GM12874 (cell line): Measurements from ENCODE around the gene GCK.
A peak's percentile ranks its signal among the peaks of the same experiment; 100 is the strongest.

ENCODE experiments used
- TF ChIP-seq, protein P1 (sequence below): IDR thresholded peaks from 2 replicates; pipeline ENCODE4 v1.5.1; 2011; ENCODE audit warnings: low read depth, mild to moderate bottlenecking, control low read depth, low read length, moderate library complexity; ENCODE audit not compliant: insufficient read depth

The GCK gene

GRCh38 chr7:44211126-44211675, 22.0 kb upstream of the GCK start:
- TF ChIP-seq, protein P1, sequence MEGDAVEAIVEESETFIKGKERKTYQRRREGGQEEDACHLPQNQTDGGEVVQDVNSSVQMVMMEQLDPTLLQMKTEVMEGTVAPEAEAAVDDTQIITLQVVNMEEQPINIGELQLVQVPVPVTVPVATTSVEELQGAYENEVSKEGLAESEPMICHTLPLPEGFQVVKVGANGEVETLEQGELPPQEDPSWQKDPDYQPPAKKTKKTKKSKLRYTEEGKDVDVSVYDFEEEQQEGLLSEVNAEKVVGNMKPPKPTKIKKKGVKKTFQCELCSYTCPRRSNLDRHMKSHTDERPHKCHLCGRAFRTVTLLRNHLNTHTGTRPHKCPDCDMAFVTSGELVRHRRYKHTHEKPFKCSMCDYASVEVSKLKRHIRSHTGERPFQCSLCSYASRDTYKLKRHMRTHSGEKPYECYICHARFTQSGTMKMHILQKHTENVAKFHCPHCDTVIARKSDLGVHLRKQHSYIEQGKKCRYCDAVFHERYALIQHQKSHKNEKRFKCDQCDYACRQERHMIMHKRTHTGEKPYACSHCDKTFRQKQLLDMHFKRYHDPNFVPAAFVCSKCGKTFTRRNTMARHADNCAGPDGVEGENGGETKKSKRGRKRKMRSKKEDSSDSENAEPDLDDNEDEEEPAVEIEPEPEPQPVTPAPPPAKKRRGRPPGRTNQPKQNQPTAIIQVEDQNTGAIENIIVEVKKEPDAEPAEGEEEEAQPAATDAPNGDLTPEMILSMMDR, result no peak

GRCh38 chr7:44210107-44210506, 20.9 kb upstream of the GCK start:
- TF ChIP-seq, protein P1, result no peak

GRCh38 chr7:44208085-44208484, 18.8 kb upstream of the GCK start:
- TF ChIP-seq, protein P1, result no peak

GRCh38 chr7:44206008-44206407, 16.8 kb upstream of the GCK start:
- TF ChIP-seq, protein P1, result no peak

GRCh38 chr7:44201813-44202212, 12.6 kb upstream of the GCK start:
- TF ChIP-seq, protein P1, result no peak

- TF ChIP-seq, protein P1, result peak; percentile 65
Observed at GRCh38 chr7:44200699-44201461, 11.6 kb upstream of the GCK start, which contains the start of gene YKT6. Gene YKT6, plus strand, starts transcription at chr7:44200978. Its CDS starts 158 bp downstream, at chr7:44201136.

DNA sequence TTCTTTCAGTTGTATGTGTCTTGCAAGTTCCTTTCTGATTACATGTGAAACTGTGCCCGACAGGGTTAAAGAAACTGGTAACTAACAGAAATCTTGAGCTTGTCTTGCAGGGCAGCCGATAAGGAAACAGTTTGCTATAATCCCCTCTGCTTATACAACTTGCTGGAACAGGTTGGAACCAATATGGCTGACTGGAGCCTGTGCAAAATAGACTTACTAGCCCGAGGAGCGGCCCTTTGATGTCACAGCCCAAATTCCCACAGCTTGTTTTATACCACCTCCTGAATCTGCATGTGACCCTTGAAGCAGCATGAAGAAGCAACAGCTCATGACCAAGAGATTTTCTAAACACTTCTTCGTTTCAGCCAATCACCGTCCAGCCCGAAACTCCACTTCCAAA, 8.2 kb upstream of the GCK start:
- TF ChIP-seq, protein P1, result no peak
